H1 (cell line): ENCODE data around the gene MYO1D. TPM values are rescaled to one million over a fixed set of nuclear protein-coding genes. Genes with fewer than 3 reads are reported as not detected.

Source experiments
- CTCF ChIA-PET: fragments of 300-600 bp; sonication (Branson Sonifier 250); formaldehyde crosslinking; loops from one replicate; lab custom pipeline; 2021; ENCODE audit not compliant: partially characterized antibody; lab: Charles Lee
- POLR2A ChIA-PET: fragments of 300-600 bp; sonication (Branson Sonifier 250); formaldehyde crosslinking; loops from one replicate; lab custom pipeline; 2021; ENCODE audit warnings: inconsistent platforms; ENCODE audit not compliant: partially characterized antibody; lab: Charles Lee
- DNase-seq, 2 experiments: peaks; one replicate each; pipeline versions ENCODE4 v3.0.0 to v3.0.0-alpha.2; 2010 to 2022; ENCODE audit warnings: low spot score in 2 of 2, low read depth in 1 of 2, mixed read lengths in 1 of 2
- FAIRE-seq: peaks from 2 replicates; lab custom pipeline; 2011; peaks lifted over from hg19 to GRCh38; lab: Jason Lieb, UNC
- H2AFZ ChIP-seq: 2 replicates; pipeline ENCODE4 v1.8.1; 2012; ENCODE audit warnings: low read length, inconsistent platforms
- H2AK5ac ChIP-seq: 2 replicates; pipeline ENCODE4 v1.6.1; 2013; ENCODE audit warnings: low read depth, low read length
- H2BK120ac ChIP-seq: replicated peaks from 2 replicates; pipeline ENCODE3; 2013; ENCODE audit warnings: low read depth, low read length, inconsistent platforms
- H2BK12ac ChIP-seq: 2 replicates; pipeline ENCODE4 v1.6.1; 2013; ENCODE audit warnings: low read depth, low read length
- H2BK15ac ChIP-seq: 2 replicates; pipeline ENCODE4 v1.6.1; 2013; ENCODE audit warnings: low read length
- H2BK20ac ChIP-seq: 2 replicates; pipeline ENCODE4 v1.6.1; 2013; ENCODE audit warnings: low read length
- H2BK5ac ChIP-seq: 2 replicates; pipeline ENCODE4 v1.6.1; 2013; ENCODE audit warnings: low read depth, low read length
- H3K14ac ChIP-seq: 2 replicates; pipeline ENCODE4 v1.6.1; 2013; ENCODE audit warnings: inconsistent platforms; ENCODE audit not compliant: insufficient read length
- H3K18ac ChIP-seq: 2 replicates; pipeline ENCODE4 v1.6.1; 2013; ENCODE audit warnings: low read length; ENCODE audit errors: extremely low read depth
- H3K23ac ChIP-seq: 2 replicates; pipeline ENCODE4 v1.6.1; 2013; ENCODE audit warnings: inconsistent platforms; ENCODE audit not compliant: insufficient read length
- H3K23me2 ChIP-seq: 2 replicates; pipeline ENCODE4 v1.6.1; 2013; ENCODE audit warnings: low read depth, low read length
- H3K27ac ChIP-seq: 2 replicates; pipeline ENCODE4 v1.6.1; 2011; ENCODE audit warnings: low read depth, low read length, inconsistent platforms
- H3K27me3 ChIP-seq, 4 experiments: replicated peaks in 1 of 4; 1 replicate in 1 of 4; 2 replicates in 3 of 4; pipeline versions ENCODE4 v1.6.1 to v1.8.1; 2011 to 2013; ENCODE audit warnings: low read length in 3 of 4, mild to moderate bottlenecking in 3 of 4, inconsistent platforms in 2 of 4, mixed read lengths in 2 of 4, moderate library complexity in 1 of 4; ENCODE audit not compliant: control insufficient read depth in 3 of 4, insufficient read depth in 3 of 4; ENCODE audit errors: extremely low read depth in 1 of 4
- H3K36me3 ChIP-seq, 4 experiments: 2 replicates each; pipeline versions ENCODE4 v1.6.1 to v1.8.1; 2011 to 2013; ENCODE audit warnings: mild to moderate bottlenecking in 4 of 4, low read length in 3 of 4, moderate library complexity in 2 of 4, control low read depth in 1 of 4, inconsistent platforms in 1 of 4; ENCODE audit not compliant: insufficient read depth in 4 of 4, control insufficient read depth in 2 of 4
- H3K4ac ChIP-seq: replicated peaks from 2 replicates; pipeline ENCODE3; 2013; ENCODE audit warnings: low read length, low read depth, mixed read lengths, inconsistent platforms; ENCODE audit not compliant: insufficient read length
- H3K4me1 ChIP-seq, 4 experiments: replicated peaks in 1 of 4; 1 replicate in 1 of 4; 2 replicates in 3 of 4; pipeline versions ENCODE4 v1.6.1 to v1.8.1; 2011 to 2013; ENCODE audit warnings: low read length in 3 of 4, inconsistent platforms in 2 of 4, mixed read lengths in 1 of 4; ENCODE audit not compliant: insufficient read depth in 4 of 4, control insufficient read depth in 3 of 4
- H3K4me2 ChIP-seq, 2 experiments: 2 replicates each; pipeline versions ENCODE4 v1.6.1 to v1.8.1; 2011 to 2013; ENCODE audit warnings: low read depth in 2 of 2, low read length in 2 of 2, control low read depth in 1 of 2, inconsistent platforms in 1 of 2, mild to moderate bottlenecking in 1 of 2; ENCODE audit not compliant: insufficient read depth in 1 of 2
- H3K4me3 ChIP-seq, 4 experiments: fragments of 200-600, 300-600 bp in 1 of 4; sonication (generic), shearing (Covaris generic), sonication (Bioruptor Twin) in 1 of 4; 2 replicates each; pipeline versions ENCODE4 v1.5.1 to v1.8.1; 2011 to 2016; ENCODE audit warnings: low read length in 4 of 4, low read depth in 3 of 4, control low read depth in 2 of 4, inconsistent platforms in 2 of 4, mild to moderate bottlenecking in 2 of 4, mixed read lengths in 1 of 4, moderate library complexity in 1 of 4; ENCODE audit not compliant: insufficient read depth in 2 of 4; ENCODE audit errors: extremely low read depth in 1 of 4
- H3K56ac ChIP-seq: replicated peaks from 2 replicates; pipeline ENCODE3; 2013; ENCODE audit warnings: low read depth, mild to moderate bottlenecking, mixed read lengths, low read length, inconsistent platforms; ENCODE audit not compliant: insufficient read length
- H3K79me1 ChIP-seq: 2 replicates; pipeline ENCODE4 v1.6.1; 2013; ENCODE audit warnings: low read depth, low read length, control low read depth
- H3K79me2 ChIP-seq, 2 experiments: 2 replicates each; pipeline versions ENCODE4 v1.6.1 to v1.8.1; 2012 to 2013; ENCODE audit warnings: low read length in 2 of 2, mild to moderate bottlenecking in 2 of 2, inconsistent platforms in 1 of 2; ENCODE audit not compliant: insufficient read depth in 2 of 2, control insufficient read depth in 1 of 2
- H3K9ac ChIP-seq, 4 experiments: replicated peaks in 1 of 4; 1 replicate in 1 of 4; 2 replicates in 3 of 4; pipeline versions ENCODE4 v1.6.1 to v1.8.1; 2011 to 2013; ENCODE audit warnings: low read depth in 3 of 4, low read length in 3 of 4, control low read depth in 2 of 4, mild to moderate bottlenecking in 2 of 4, moderate library complexity in 2 of 4, inconsistent platforms in 1 of 4; ENCODE audit errors: extremely low read depth in 1 of 4
- H3K9me3 ChIP-seq, 2 experiments: 2 replicates each; pipeline versions ENCODE4 v1.6.1 to v1.8.1; 2012 to 2013; ENCODE audit warnings: mild to moderate bottlenecking in 2 of 2, moderate library complexity in 2 of 2, control low read depth in 1 of 2, inconsistent platforms in 1 of 2, low read depth in 1 of 2, low read length in 1 of 2, mixed read lengths in 1 of 2; ENCODE audit not compliant: insufficient read depth in 2 of 2
- H4K20me1 ChIP-seq, 2 experiments: replicated peaks in 1 of 2; 2 replicates each; pipeline versions ENCODE3 to v1.8.1; 2011 to 2013; ENCODE audit warnings: inconsistent platforms in 2 of 2, low read length in 2 of 2, mild to moderate bottlenecking in 1 of 2; ENCODE audit not compliant: insufficient read depth in 2 of 2, control insufficient read depth in 1 of 2
- H4K5ac ChIP-seq: 2 replicates; pipeline ENCODE4 v1.6.1; 2013; ENCODE audit warnings: low read length, low read depth, mixed read lengths, inconsistent platforms; ENCODE audit not compliant: insufficient read length
- H4K8ac ChIP-seq: 2 replicates; pipeline ENCODE4 v1.8.0; 2013; ENCODE audit warnings: mild to moderate bottlenecking, moderate library complexity, low read length, inconsistent platforms; ENCODE audit not compliant: insufficient read depth; ENCODE audit errors: extremely low read depth
- H4K91ac ChIP-seq: replicated peaks from 2 replicates; pipeline ENCODE3; 2013; ENCODE audit warnings: low read length, mixed read lengths, inconsistent platforms; ENCODE audit not compliant: insufficient read length
- ASH2L ChIP-seq: fragments of 200-600, 300-600 bp; sonication (generic); IDR thresholded peaks from one replicate; pipeline ENCODE4 v1.7.1; 2017; ENCODE audit warnings: low read length
- CBX8 ChIP-seq: fragments of 300-800, 300-1000 bp; sonication (generic); IDR thresholded peaks from 2 replicates; pipeline ENCODE4 v1.7.1; 2016; ENCODE audit warnings: low read depth, low read length, borderline replicate concordance
- CHD1 ChIP-seq: IDR thresholded peaks from 2 replicates; pipeline ENCODE4 v1.6.1; 2012; ENCODE audit warnings: low read depth, low read length, improper control_type of control experiment
- CREB1 ChIP-seq: IDR thresholded peaks from 2 replicates; pipeline ENCODE4 v1.6.1; 2012; ENCODE audit warnings: inconsistent platforms
- KDM1A ChIP-seq: fragments of 200-600, 300-600 bp; sonication (generic); IDR thresholded peaks from 2 replicates; pipeline ENCODE4 v1.7.1; 2016; ENCODE audit warnings: mild to moderate bottlenecking, low read length, borderline replicate concordance
- POLR2AphosphoS5 ChIP-seq: IDR thresholded peaks from 2 replicates; pipeline ENCODE4 v1.6.1; 2011; ENCODE audit warnings: low read depth, low read length
- POU5F1 ChIP-seq: IDR thresholded peaks from 2 replicates; pipeline ENCODE4 v1.6.1; 2011; ENCODE audit warnings: low read depth, mild to moderate bottlenecking, low read length, moderate library complexity
- RAD21 ChIP-seq, 2 experiments: IDR thresholded peaks in 1 of 2; conservative IDR thresholded peaks in 1 of 2; 2 replicates each; pipeline ENCODE4 v1.6.1; 2011; ENCODE audit warnings: low read depth in 2 of 2, low read length in 2 of 2, improper control_type of control experiment in 1 of 2, inconsistent platforms in 1 of 2, mild to moderate bottlenecking in 1 of 2, moderate library complexity in 1 of 2
- RBBP5 ChIP-seq: IDR thresholded peaks from 2 replicates; pipeline ENCODE4 v1.7.1; 2012; ENCODE audit warnings: low read depth, mild to moderate bottlenecking, inconsistent platforms, low read length, moderate library complexity, borderline replicate concordance
- RXRA ChIP-seq: IDR thresholded peaks from 2 replicates; pipeline ENCODE4 v1.6.1; 2011; ENCODE audit warnings: low read depth, mild to moderate bottlenecking, low read length, moderate library complexity; ENCODE audit not compliant: insufficient read depth
- SP1 ChIP-seq: IDR thresholded peaks from 2 replicates; pipeline ENCODE4 v1.6.1; 2011; ENCODE audit warnings: low read depth, low read length
- TCF12 ChIP-seq: IDR thresholded peaks from 2 replicates; pipeline ENCODE4 v1.6.1; 2011; ENCODE audit warnings: low read depth, mild to moderate bottlenecking, low read length
- USF2 ChIP-seq: IDR thresholded peaks from 2 replicates; pipeline ENCODE4 v1.6.1; 2011; ENCODE audit warnings: low read length, improper control_type of control experiment
- WGBS, 2 experiments: shearing (Covaris generic) in 1 of 2; methylation state at CpG; one replicate each; pipeline versions ENCODE4 v1.1.6 to v1.1.7; 2013 to 2015; ENCODE audit warnings: low lambda C conversion rate in 2 of 2, mixed read lengths in 2 of 2, inconsistent platforms in 1 of 2, low coverage in 1 of 2, missing lambda C conversion rate in 1 of 2; ENCODE audit not compliant: insufficient replicate concordance in 2 of 2, insufficient coverage in 1 of 2, insufficient read length in 1 of 2; ENCODE audit errors: extremely low coverage in 1 of 2, missing lambda C conversion rate in 1 of 2; 5-methylcytosine and 5-hydroxymethylcytosine counted together
- polyA plus RNA-seq, 7 experiments: library from polyadenylated mRNA; depleted of rRNA in 3 of 7; stranded (reverse) in 5 of 7; unstranded in 2 of 7; fragments of >200 nt in 5 of 7; fragments of 200-250 nt in 2 of 7; gene quantifications; 1 replicate in 5 of 7; 2 replicates in 1 of 7; 4 replicates in 1 of 7; pipeline versions ENCODE4 v1.2.1 to v1.2.3, GENCODE V29; 2011 to 2013; ENCODE audit warnings: missing spikeins in 2 of 7, mixed read lengths in 2 of 7
- total RNA-seq: library from RNA; stranded (reverse); fragmentation: NEBNext Ultra II Directional; extraction: Animal tissue kit (Norgen Biotek cat#: 25700); gene quantifications from 2 replicates; pipeline ENCODE4 v1.2.1, GENCODE V29; 2021
- TF ChIP-seq, protein P1 (sequence below): IDR thresholded peaks from 2 replicates; pipeline ENCODE4 v1.6.1; 2012; ENCODE audit warnings: inconsistent platforms

MYO1D gene
- total and polyA plus RNA-seq, 2 of the 8 experiments (the other 6 are each of a cell fraction or from before 2014, with no cell fraction given): 6.5 to 25.4 TPM

DNA sequence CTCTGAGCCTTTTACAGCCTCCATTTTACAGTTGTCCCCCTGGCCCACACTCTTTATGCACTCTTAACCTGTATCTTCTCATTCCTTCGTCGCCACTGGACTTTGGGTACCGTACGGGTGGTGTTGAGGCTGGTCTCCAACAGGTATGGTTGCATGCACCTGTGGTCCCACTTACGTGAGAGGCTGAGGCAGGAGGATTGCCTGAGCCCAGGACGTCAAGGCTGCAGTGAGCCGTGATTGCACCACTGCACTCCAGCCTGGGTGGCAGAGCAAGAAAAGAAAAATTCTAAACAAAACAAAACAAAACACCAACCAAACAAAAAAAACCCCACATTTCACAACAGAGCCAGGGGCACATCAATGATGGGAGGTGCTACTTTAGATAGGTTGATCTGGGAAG, 36.7 kb upstream of the MYO1D start:
- Histone ChIP-seq H3K36me3 (no peaks in the 10 kb centered on the region), H3K9ac (no peak overlapping the region), H4K20me1 (no peaks in the 10 kb centered on the region), H3K79me2 (no peaks in the 10 kb centered on the region), H2BK15ac (no peak overlapping the region), H4K91ac (no peak overlapping the region), H3K56ac (no peak overlapping the region), H3K4me2 (no peak overlapping the region), H3K27ac (no peak overlapping the region), H4K5ac (no peak overlapping the region), H3K79me1 (no peaks in the 10 kb centered on the region), H3K18ac (no peak overlapping the region), H3K23me2 (peaks cover 2% of the 10 kb centered on the region; the same call in 1 of the 2 replicates), H4K8ac (no peak overlapping the region), H2AFZ (no peak overlapping the region), H3K14ac (no peak overlapping the region), H3K23ac (no peak overlapping the region), H2BK120ac (no peak overlapping the region), H3K9me3 (no peaks in the 10 kb centered on the region), H2AK5ac (no peak overlapping the region), H2BK12ac (no peak overlapping the region), H3K4me1 (peaks cover 3 to 12% (median 4%) of the 10 kb centered on the region in 4 experiments; a peak in 5 of 7 replicates), H3K4ac (no peak overlapping the region), H2BK5ac (no peak overlapping the region), H3K27me3 (no peaks in the 10 kb centered on the region), H3K4me3 (no peak overlapping the region), H2BK20ac (no peak overlapping the region)
- no peak for FAIRE-seq
- WGBS, 2 experiments: 93% methylated on average over 6 of the region's 7 CpGs; no CpG with 5 or more reads in 1 of the 2 experiments
- POLR2A ChIA-PET: no interaction called here
- DNase-seq: no peak
- CTCF ChIA-PET: interaction anchor here (5.4 kb wide), 1 partner anchor 36 kb away, joined by 47 read pairs; the partner anchor contains the start of gene MYO1D
- TF ChIP-seq TCF12 (no peak), RAD21 (IDR thresholded peaks at IDR 0.05 in 1 of 2, conservative IDR thresholded peaks at IDR 0.05 in 1 of 2; ENCODE audit: low read depth in 2 of 2, low read length in 2 of 2) (no peak), CREB1 (no peak), CHD1 (no peak), POU5F1 (no peak), USF2 (no peak), SP1 (no peak), RBBP5 (no peak), CBX8 (no peak), ASH2L (no peak), POLR2AphosphoS5 (no peak), RXRA (no peak), KDM1A (no peak)
- TF ChIP-seq, protein P1, sequence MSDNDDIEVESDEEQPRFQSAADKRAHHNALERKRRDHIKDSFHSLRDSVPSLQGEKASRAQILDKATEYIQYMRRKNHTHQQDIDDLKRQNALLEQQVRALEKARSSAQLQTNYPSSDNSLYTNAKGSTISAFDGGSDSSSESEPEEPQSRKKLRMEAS: no peak
